ENCODE results near the gene FAM120B.
"Not testable (repeated sequence)": the region's sequence is repeated elsewhere in the genome, so short reads cannot be mapped to it uniquely, and the experiment has no call there.

FAM120B gene, protein sequence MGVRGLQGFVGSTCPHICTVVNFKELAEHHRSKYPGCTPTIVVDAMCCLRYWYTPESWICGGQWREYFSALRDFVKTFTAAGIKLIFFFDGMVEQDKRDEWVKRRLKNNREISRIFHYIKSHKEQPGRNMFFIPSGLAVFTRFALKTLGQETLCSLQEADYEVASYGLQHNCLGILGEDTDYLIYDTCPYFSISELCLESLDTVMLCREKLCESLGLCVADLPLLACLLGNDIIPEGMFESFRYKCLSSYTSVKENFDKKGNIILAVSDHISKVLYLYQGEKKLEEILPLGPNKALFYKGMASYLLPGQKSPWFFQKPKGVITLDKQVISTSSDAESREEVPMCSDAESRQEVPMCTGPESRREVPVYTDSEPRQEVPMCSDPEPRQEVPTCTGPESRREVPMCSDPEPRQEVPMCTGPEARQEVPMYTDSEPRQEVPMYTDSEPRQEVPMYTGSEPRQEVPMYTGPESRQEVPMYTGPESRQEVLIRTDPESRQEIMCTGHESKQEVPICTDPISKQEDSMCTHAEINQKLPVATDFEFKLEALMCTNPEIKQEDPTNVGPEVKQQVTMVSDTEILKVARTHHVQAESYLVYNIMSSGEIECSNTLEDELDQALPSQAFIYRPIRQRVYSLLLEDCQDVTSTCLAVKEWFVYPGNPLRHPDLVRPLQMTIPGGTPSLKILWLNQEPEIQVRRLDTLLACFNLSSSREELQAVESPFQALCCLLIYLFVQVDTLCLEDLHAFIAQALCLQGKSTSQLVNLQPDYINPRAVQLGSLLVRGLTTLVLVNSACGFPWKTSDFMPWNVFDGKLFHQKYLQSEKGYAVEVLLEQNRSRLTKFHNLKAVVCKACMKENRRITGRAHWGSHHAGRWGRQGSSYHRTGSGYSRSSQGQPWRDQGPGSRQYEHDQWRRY

DNA sequence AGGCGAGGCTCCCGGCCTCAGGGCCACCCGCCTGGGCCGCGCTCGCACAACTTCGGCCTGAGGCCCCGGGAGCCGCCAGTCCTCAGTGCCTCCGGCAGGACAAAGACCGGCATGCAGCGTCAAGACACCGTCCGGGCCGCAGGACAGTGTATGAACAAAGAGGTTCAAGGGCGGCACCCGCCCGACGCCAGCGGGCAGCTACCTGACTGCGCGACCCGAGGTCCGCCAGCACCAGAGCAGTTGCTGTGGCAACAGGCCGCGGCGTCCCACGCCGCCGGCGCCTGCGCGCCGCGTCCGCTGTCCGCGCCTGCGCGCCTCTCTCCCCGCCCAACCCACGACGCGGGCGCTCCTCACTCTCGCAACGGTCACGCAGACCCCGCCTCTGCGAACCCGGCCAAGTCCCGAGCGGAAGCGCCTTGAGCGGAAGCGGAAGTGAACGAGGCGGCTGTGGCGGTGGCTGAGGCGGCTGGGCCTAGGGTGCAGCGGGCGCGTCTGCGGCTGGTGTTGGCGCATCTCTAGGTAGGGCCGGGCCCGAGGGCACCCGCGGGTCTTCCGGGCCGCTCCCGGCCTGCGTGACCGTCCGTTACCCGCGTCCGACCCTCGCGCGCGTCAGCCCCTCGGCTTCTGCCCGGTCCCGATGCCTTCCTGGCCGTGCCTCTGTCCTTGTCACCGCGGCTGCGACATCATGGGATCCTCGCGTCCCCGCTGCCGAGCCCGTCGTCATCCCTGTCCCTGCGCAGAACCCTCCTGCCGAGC, at the start of gene FAM120B:
Gene FAM120B, plus strand, starts transcription at position 435 of the 756 bp plus-strand sequence. CDS start 10,633 bp downstream, outside the sequence.
- DNase-seq, result peak; percentile 97

DNA sequence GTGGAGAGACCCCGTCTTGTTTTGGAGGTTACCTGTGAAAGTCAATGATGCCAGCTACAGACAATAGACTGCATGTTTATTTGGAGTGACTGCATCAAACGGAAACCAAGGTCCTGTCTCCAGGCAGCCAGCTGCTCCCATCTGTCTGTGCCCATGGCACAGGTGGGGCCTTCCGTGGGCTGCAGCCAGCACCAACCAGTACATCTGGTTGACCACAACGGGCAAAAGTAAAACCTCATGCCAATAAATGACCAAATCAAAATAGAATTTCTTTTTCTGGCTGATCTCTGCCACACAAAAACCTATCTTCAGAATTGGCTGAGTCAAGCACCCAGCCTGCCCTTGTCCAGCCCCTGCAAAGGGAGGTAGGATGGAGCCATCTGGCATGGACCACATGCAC, 49.2 kb upstream of the FAM120B start:
- no peak for DNase-seq

DNA sequence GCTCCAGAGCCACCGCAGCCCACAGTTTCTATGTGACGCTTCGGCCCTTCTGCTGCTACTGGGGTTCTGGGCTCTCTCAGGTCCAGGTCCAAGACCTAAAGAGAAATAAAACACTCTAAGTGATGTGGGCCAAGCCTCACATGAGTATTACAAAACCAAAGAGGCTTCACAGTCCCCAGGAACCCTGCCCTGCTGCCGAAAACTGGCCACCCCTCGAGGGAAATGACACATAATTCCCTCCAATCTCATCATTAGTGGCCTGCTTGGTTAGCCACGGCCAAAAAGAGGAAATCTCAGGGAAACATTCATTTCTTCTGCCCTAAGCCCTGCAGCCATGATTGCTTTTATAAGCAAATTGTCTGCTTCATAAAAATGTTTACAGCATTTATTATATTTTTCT, 48.2 kb upstream of the FAM120B start:
- DNase-seq, result no peak

DNA sequence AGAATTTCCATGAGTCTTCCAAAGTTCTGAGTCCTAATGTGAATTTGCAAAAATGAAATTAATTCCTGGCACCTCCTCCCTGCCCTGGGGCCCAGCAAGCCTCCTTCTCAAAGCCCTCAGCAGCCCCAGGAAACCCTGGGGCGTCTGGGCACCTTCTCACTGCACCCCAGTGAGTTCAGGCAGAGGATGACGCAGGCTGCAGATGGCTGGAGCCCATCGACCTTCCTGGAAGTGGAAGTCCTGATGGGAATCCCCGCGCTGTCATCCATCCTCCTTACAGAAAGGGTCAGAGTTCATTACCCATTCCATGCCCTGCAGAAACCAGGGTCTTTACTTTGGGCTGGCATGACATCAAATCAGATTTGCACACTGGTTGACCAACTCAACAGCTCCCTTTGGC, 47.3 kb upstream of the FAM120B start:
- DNase-seq, result no peak

DNA sequence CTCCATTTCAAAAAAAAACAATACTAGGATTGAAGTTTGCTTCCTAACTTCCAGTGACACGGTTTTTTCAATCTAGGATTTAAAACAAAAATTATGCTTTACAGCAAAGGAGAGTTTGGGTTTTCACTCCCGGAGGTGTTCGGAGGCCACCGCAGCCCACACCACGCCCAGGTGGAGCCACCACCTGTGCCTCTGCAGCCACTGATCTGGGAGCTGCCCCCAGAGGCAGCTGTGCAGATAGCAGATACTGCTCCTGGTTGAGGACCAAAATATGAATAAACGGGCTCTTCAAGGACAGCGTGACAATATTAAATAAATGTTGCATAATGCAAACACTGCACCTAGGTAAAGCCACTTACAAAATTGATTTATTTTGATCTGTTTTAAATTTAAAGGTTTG, 45.9 kb upstream of the FAM120B start:
- no peak for DNase-seq

DNA sequence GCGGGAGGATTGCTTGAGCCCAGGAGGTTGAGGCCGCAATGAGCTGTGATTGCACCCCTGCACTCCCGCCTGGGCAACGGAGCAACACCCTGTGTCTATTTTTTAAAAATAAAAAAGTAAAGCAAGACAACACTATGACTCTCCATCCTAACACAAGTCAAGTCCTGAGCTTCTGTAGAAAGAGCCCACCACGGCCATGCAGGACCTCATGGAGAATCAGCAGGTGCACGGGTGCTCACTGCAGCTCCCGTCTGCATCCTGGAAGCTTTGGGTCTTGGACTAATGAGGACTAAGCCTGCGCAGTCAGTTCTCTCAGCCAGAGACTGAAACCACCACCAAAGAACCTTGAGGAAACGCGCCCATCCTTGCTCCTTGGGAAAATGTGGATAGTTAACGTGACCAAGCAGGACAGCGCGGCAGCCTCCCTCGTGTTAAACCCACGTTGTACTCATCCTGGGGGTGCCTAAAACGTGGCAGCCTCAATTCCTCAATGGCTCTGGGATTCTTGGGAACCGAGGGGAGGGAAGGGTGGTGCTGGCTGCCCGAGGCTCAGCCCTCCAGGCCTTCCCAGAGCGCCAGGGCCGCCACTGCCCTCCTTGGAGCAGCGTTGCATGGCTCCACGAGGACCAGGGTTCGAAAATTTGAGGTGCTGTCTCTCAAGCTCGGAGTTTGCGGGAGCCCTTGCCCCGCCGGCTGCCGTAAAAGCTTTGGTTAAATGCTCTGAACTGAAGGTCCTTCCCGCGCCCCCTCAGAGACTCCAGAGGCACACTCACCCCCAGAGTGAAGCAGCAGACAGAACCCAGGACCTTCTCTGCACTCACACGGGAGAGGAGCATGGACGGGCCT, 44.7 kb upstream of the FAM120B start:
- DNase-seq, result no peak

DNA sequence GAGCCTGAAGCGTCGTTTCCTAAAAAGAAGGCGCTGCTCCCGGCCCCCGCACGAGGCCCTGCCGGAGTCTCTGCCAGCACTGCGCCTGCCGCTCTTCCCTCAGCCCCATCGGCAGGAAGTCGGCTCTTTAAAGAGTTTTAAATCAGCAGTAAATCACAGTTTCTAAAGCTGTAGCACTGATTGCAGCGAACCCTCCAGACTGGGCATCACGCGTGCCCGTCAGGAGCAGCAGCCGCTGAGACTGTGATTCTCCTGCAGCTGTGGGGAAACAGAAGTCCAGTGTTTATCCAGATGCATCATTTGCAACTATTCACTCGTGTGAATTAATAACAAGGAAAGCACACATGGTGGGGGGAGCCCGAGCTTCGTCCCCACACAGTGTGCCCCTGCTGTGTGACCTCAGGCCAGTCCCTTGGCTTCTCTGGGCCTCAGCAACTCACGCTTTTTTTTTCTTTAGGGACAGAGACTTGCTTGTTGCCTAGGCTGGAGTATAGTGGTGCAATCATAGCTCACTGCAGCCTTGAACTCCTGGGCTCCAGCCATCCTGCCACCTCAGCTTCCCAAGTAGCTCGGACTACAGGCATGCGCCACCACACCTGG, 44.0 kb upstream of the FAM120B start:
- DNase-seq, result no peak

DNA sequence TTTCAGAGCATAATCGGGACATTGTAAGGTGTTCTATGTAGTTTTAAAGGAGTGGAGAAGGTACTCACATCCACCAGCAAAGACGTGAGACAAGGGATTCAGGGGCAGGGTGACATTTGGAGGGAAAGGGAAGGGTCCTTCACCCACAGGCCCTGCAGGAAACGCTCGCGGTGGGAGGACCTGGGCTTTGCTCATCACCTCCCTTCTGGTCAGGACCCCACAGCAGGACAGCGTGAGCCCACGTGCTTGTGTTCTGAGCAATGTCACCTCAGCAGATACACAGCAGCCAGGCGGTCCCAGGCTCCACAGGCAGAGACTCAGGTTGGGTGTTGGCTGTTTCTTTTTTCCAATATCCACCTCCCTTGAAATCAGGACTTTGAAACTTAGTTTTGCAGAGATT, 43.1 kb upstream of the FAM120B start:
- DNase-seq, result no peak

DNA sequence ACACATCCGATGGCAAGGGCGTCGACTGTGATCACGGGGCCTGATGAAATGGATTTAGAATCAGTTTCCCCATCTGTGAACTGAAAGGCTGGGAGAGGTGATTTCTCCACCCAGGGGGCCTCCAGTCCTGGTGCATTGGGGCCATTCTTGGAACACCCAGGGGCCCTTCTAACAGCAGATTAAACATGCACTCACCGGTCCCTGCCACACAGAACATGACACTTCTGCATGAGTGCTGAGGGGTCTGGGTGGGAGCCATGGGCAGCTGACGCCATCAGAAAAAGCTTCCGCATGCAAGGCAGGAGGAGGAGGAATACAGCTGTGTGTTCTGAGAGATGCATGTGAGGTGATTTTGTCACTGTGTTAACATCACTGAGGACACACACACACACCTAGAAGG, 42.5 kb upstream of the FAM120B start:
- no peak for DNase-seq

DNA sequence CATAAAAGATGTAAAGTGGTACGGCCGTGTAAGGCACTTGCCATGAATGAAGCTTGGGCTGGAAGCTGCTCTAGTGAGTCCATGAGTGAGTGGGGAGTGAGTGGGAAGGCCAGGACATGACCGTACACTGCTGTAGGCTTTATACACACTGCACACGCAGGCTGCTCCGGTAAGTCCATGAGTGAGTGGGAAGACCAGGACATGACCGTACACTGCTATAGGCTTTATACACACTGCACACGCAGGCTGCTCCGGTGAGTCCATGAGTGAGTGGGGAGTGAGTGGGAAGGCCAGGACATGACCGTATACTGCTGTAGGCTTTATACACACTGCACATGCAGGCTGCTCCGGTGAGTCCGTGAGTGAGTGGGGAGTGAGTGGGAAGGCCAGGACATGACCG, 41.9 kb upstream of the FAM120B start:
- DNase-seq, result not testable (repeated sequence)

DNA sequence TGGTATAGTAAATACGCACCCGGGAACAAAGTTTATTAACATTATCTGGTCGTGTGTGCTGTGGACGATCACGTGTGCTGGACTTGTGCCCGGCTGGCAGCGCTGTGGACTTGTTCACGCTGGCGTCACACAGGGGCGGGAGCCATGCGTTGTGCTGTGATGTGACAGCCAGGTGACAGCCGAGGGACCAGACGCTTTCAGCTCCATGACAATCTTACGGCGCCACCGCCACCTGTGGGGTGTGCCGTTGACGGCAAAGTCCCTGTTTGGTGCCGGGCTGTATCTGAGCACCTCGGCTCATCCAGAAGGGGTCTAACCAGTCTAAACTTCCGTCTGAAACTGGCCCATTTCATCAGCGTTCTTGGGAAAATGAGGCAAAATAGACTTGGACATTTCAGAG, 40.9 kb upstream of the FAM120B start:
- DNase-seq, result no peak

DNA sequence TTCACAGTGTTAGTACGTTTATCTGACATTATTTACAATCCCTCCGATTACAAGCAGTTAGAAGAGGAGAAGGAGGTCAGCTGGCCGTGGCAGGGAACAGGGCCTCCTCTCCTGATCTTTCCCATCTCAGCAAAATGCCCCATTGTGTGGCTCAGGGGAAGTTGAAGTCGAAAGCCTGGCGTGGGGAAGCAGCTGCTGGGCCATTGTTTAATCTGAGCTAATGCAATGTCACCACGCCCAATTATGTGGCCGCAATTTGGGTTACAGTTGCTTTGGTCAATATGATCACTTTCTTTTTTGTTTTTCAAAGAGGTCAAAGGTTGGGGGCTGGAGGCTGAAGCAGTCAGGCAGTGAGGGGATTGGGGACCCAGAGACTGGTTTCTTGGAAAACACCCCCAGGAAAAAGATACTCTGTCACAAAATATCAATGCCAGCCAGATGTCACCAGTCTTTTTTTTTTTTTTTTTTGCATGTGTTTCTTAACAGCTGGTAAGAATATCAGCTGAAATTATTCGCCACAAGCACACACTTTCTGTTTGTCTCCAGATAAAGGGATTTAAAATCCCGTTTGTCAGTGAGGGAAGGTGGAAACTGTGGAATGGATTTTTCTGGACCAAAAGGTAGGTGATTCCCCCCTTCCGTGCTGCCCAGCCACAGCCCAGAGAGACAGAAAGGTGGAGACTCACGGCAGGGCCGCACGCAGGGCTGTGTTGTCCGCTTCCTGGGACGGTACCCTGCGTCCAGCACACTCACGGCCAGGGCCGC, 40.3 kb upstream of the FAM120B start:
- DNase-seq, result no peak

DNA sequence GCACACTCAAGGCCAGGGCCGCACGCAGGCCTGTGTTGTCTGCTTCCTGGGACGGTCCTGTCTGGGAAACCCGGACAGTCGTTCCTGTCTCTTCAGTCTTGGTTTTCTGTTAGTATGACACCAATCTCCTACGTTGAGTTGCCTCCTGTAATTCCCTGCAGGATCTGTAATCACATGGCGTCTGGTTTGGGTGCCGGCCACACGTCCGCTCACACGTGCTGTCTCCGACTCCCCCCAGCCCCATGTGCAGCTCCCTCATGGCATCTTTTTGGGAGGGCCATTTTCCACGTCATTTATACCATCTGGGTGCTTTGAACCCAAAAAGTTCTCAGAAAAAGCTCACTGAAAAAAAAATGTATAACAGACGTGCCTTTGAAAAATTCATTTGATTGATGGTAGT, 38.9 kb upstream of the FAM120B start:
- DNase-seq, result no peak

DNA sequence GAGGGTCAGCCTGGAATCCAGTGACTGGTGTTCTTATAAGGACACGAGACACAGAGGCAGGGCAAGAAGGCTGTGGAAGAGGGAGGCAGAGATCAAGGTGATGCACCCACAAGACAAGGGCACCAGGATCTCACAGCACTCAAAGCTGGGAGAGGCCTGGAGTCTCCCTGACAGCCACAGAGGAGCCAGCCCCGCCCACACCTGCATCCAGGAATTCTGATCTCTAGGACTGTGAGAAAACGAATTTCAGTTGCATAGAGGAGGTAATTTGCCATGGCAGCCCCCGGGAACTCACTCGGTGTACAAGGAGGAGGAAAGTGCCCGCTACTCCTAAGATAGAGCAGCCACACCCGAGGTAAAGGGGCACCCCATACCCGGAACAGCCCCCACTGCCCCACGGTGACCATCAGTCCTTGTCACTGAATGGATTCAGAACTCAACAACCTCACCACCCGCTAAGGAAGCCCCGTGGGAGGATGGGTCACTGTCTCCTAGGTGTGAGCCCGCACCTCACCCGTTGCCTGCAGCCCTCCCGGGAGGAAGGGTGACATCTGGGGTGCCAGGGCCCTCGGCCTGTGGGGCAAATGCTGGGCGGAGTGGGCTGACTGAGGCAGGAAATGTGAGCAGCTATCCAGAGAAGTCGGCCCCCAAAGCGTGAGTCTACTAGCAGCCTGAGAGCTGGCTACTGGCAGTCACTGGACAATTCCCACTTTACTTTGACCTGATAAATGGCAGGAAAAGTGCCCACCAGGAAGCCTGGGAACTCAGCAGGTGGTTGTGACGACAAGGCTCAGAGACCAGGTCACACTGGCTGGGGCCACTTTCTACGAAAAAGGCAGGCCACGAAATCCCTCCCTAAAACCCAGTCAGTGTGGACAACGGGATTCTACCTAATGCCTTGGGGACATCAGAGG, 38.1 kb upstream of the FAM120B start:
- no peak for DNase-seq

DNA sequence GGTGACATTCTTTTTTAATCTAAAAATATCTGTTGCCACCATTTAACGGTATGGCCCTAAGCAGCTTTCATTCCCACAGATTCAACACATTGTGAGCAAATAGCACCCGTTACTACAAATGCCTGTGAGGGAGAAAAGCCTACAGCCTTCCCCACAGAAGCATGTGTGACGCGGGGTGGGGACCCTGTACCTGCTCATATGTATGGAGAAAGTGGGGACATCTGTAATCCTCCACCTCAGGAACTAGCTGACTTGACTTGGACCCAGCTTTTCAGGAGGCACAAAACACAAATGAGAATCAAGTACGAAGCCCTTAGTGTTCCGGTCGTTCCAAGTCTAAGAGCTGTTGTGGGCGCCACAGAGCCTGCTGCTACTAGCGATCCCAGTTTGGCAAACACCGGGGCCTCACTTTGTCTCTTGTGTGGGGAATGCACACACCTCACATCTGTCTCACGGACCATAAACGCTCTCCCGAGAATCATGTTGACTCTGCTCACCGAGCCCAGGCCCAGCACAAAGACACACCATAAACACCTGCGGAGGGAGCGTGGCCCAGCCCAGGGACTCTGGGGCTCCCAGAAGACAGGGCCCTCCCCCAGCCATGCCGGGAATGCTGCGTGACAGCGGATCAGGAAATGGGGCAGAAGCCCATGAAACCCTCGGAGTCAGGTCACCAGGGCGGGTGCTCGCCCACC, 37.3 kb upstream of the FAM120B start:
- DNase-seq, result no peak

DNA sequence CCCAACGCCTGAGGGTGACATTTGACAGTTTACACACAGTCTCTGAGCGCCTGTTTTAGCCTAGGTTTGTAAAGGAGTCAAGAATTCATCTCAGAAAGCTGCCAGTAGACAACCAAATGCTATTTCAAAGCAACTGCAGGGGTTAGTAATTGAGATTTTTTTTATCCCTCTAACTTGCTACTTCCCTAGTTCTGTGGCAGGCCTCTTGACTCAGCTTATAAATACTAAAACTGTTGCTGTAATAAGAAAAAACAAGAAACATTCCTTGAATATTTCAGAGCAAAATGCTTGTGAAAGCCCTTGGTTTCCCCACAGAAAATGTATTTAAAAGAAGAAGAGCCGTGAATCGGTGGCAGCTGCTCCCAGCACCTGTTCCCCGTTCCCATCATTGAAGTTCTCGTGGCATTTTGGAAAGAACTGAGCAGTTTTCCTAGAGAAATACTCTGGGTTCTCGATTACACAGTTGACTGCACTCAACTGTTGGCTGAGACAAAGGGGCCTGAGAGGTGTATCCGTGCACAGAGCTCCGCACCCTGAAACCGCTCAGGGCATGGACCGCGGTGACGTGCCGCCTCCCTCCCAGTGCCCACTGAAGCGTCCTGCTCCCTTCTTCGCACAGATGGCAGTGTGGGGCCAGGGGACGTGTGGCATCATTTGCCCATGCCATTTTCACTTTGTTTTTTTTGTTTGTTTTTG, 36.6 kb upstream of the FAM120B start:
- DNase-seq, result no peak

DNA sequence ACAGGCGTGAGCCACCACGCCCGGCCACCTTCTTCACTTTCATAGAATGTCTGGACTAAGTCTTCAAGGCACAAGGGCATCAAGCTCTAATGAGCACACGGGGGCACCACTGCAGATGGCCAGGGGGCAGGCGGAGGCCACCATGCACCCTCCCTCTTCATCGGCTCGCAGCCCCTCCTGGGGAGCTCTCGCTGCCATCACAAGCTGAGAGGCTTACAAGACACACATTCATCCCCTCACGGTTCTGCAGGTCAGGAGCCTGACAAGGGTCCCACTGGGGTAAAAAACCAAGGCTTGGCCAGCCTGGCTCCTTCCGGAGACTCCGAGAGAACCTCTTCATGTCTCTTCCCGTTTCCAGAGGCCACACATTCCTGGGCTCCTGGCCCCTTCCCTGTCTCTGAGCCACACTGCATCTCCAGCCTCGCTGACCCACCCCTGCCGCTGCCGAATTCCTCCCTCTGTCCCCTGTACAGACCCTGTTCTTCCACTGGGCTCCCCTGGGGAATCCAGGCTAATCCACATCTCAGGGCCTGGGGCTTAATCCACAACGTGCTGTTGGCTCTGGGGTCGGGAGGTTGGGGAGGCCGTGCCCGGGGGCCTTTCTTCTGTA, 35.5 kb upstream of the FAM120B start:
- DNase-seq, result no peak

DNA sequence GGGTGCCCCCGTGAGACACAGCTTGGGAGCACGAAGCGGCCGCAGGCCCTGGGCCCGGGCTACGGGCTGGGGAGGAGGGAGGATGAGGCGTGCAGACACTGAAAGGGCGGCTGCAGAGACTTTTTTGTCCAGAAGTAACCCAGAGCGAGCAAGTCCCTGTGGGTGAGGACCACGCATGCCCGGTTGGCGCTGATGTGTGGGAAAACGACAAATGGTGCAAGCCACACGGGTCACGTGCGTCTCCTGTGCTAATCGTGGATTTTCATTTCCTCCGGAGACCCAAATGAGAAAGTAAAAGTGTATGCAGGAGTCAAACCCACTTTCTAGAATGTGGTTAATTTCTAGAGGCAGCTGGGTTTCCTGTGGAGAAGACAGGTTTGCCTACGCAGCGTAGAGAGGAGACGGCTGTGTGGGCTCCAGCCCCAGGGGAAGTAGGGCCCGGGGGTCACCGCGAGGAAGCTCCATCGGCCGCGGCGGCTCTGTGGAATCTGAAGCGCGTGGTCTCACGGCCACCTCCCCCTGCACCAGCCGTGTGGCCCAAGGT, 34.7 kb upstream of the FAM120B start:
- DNase-seq, result peak; percentile 55
